Upper lobe of right lung (tissue), 1 donor: ENCODE data around the gene PCYT1A. TPM values are rescaled to one million over a fixed set of nuclear protein-coding genes. Genes with fewer than 3 reads are reported as not detected.
A peak's percentile ranks its signal among the peaks of the same experiment; 100 is the strongest.

Experiments
- ATAC-seq: fragments of 200-7000 bp; cut with Tn5 transposase; one replicate; pipeline ENCODE4 v1.9.1; 2020; ENCODE audit warnings: mild to moderate bottlenecking, moderate library complexity
- DNase-seq: peaks from one replicate; pipeline ENCODE4 v3.0.0-alpha.2; 2020
- H3K27ac ChIP-seq: fragments of 200-600 bp; one replicate; pipeline ENCODE4 v1.8.0; 2022
- H3K27me3 ChIP-seq: fragments of 200-600 bp; one replicate; pipeline ENCODE4 v1.8.0; 2022; ENCODE audit warnings: mild to moderate bottlenecking
- H3K36me3 ChIP-seq: fragments of 200-600 bp; one replicate; pipeline ENCODE4 v1.8.0; 2022
- H3K4me1 ChIP-seq: fragments of 200-600 bp; one replicate; pipeline ENCODE4 v1.8.0; 2022
- H3K4me3 ChIP-seq: fragments of 200-600 bp; one replicate; pipeline ENCODE4 v1.8.0; 2022; ENCODE audit warnings: mild to moderate bottlenecking
- H3K9me3 ChIP-seq: fragments of 200-600 bp; one replicate; pipeline ENCODE4 v1.8.0; 2022
- CTCF ChIP-seq: fragments of 200-600 bp; IDR thresholded peaks from one replicate; pipeline ENCODE4 v1.8.0; 2022; ENCODE audit warnings: antibody characterized with exemption
- intact Hi-C: fragments of 100-400 bp; cut with DNase I; formaldehyde crosslinking; loops from one replicate; pipeline ENCODE4 v1.11.0; 2022
- total RNA-seq: library from RNA; stranded (reverse); fragmentation: NEBNext Ultra II Directional; extraction: Animal tissue kit (Norgen Biotek cat#: 25700); gene quantifications from one replicate; pipeline ENCODE4 v1.2.1, GENCODE V29; 2021
- donor health status: DM: no; HTN: yes; CAD: no; lungs with severe emphysema.

PCYT1A gene
- total RNA-seq, 1 donor from 2014 or later, result 58.4 TPM

GRCh38 chr3:196222876-196223595 is 64.5 kb downstream of the PCYT1A start:
- intact Hi-C loops, result no loop called here
- H3K36me3 ChIP-seq, result no peaks in the 10 kb centered on the region
- H3K27me3 ChIP-seq, result no peaks in the 10 kb centered on the region
- H3K4me1 ChIP-seq, result peaks cover 5% of the 10 kb centered on the region
- no peak overlapping the region for H3K4me3 ChIP-seq
- no peak overlapping the region for H3K27ac ChIP-seq
- no peak for ATAC-seq
- no peak for TF ChIP-seq CTCF
- DNase-seq, result no peak
- no peaks in the 10 kb centered on the region for H3K9me3 ChIP-seq

- Histone ChIP-seq H3K4me1 (peaks cover 5% of the 10 kb centered on the region), H3K4me3 (no peak overlapping the region), H3K36me3 (no peaks in the 10 kb centered on the region), H3K27ac (no peak overlapping the region), H3K9me3 (no peaks in the 10 kb centered on the region), H3K27me3 (peaks cover 4% of the 10 kb centered on the region)
- no peak for TF ChIP-seq CTCF
- no peak for ATAC-seq
- intact Hi-C loops, result no loop called here
- DNase-seq, result no peak
These were observed 66.5 kb downstream of the PCYT1A start for GRCh38 chr3:196220991-196221390.

- Histone ChIP-seq H3K27ac (no peak overlapping the region), H3K36me3 (no peaks in the 10 kb centered on the region), H3K9me3 (no peaks in the 10 kb centered on the region), H3K4me1 (peaks cover 5% of the 10 kb centered on the region), H3K27me3 (peaks cover 6% of the 10 kb centered on the region), H3K4me3 (no peak overlapping the region)
- TF ChIP-seq CTCF, result no peak
- ATAC-seq (peak; percentile 73), DNase-seq (no peak)
- intact Hi-C loops, result no loop called here
These were observed 66.9 kb downstream of the PCYT1A start for GRCh38 chr3:196220587-196220986.

- intact Hi-C loops, result no loop called here
- DNase-seq (no peak), ATAC-seq (no peak)
- Histone ChIP-seq H3K4me1 (peaks cover 5% of the 10 kb centered on the region), H3K4me3 (no peak overlapping the region), H3K27me3 (peaks cover 6% of the 10 kb centered on the region), H3K9me3 (no peaks in the 10 kb centered on the region), H3K27ac (no peak overlapping the region), H3K36me3 (no peaks in the 10 kb centered on the region)
- no peak for TF ChIP-seq CTCF
These were observed 67.6 kb downstream of the PCYT1A start for GRCh38 chr3:196219970-196220311.

- no peak for TF ChIP-seq CTCF
- intact Hi-C loops, result no loop called here
- Histone ChIP-seq H3K4me3 (peak overlapping the region; percentile 32), H3K4me1 (peaks cover 5% of the 10 kb centered on the region), H3K27ac (no peak overlapping the region), H3K27me3 (peaks cover 6% of the 10 kb centered on the region), H3K9me3 (no peaks in the 10 kb centered on the region), H3K36me3 (no peaks in the 10 kb centered on the region)
- DNase-seq, result peak; percentile 78
- ATAC-seq, result peak; percentile 80
These were observed 68.1 kb downstream of the PCYT1A start for GRCh38 chr3:196219194-196219969.
